DOHH2 (cell line): ENCODE results near the gene MED20.
A peak's percentile ranks its signal among the peaks of the same experiment; 100 is the strongest.

Source experiments
- H3F3A ChIP-seq: fragments of 200-600 bp; sonication (generic), shearing (Covaris generic); 2 replicates; pipeline ENCODE4 v1.6.0; 2016; ENCODE audit warnings: antibody characterized with exemption, mild to moderate bottlenecking; ENCODE audit not compliant: control insufficient read depth, insufficient read depth
- H3K27ac ChIP-seq: fragments of 200-600 bp; sonication (generic); 2 replicates; pipeline ENCODE4 v1.5.1; 2014; ENCODE audit warnings: low read depth, mild to moderate bottlenecking, low read length, moderate library complexity
- H3K27me3 ChIP-seq: fragments of 200-600 bp; sonication (generic); 2 replicates; pipeline ENCODE4 v1.6.1; 2014; ENCODE audit warnings: mild to moderate bottlenecking, low read length, mixed read lengths; ENCODE audit not compliant: control insufficient read depth
- H3K36me3 ChIP-seq: fragments of 200-600 bp; sonication (generic); 2 replicates; pipeline ENCODE4 v1.6.1; 2014; ENCODE audit warnings: mild to moderate bottlenecking, low read length, moderate library complexity, mixed read lengths; ENCODE audit not compliant: control insufficient read depth
- H3K4me1 ChIP-seq: fragments of 200-600 bp; sonication (generic); 2 replicates; pipeline ENCODE4 v1.6.1; 2014; ENCODE audit warnings: mild to moderate bottlenecking, low read length, mixed read lengths; ENCODE audit not compliant: control insufficient read depth
- H3K4me2 ChIP-seq: fragments of 200-600 bp; sonication (generic); 2 replicates; pipeline ENCODE4 v1.6.0; 2014; ENCODE audit warnings: mild to moderate bottlenecking, low read length, moderate library complexity
- H3K4me3 ChIP-seq: fragments of 200-600 bp; sonication (generic); 2 replicates; pipeline ENCODE4 v1.5.1; 2014; ENCODE audit warnings: mild to moderate bottlenecking, low read length, mixed read lengths
- H3K79me2 ChIP-seq: fragments of 200-600 bp; sonication (generic); 2 replicates; pipeline ENCODE4 v1.6.1; 2014; ENCODE audit warnings: mild to moderate bottlenecking, low read length, mixed read lengths; ENCODE audit not compliant: control insufficient read depth
- H3K9me2 ChIP-seq: fragments of 200-600 bp; sonication (generic); replicated peaks from 2 replicates; pipeline ENCODE4 v1.6.1; 2014; ENCODE audit warnings: mild to moderate bottlenecking, low read length, mixed read lengths; ENCODE audit not compliant: control insufficient read depth
- H3K9me3 ChIP-seq: fragments of 200-600 bp; sonication (generic); 2 replicates; pipeline ENCODE4 v1.6.1; 2014; ENCODE audit warnings: antibody characterized with exemption, low read length, mixed read lengths; ENCODE audit not compliant: control insufficient read depth, insufficient read depth
- H4K20me1 ChIP-seq: fragments of 200-600 bp; sonication (generic); 2 replicates; pipeline ENCODE4 v1.6.0; 2014; ENCODE audit warnings: low read depth, mild to moderate bottlenecking, antibody characterized with exemption, low read length, moderate library complexity; ENCODE audit not compliant: control insufficient read depth, insufficient read depth
- EZH2phosphoT487 ChIP-seq: fragments of 200-600 bp; sonication (generic); IDR thresholded peaks from 2 replicates; pipeline ENCODE4 v1.6.1; 2017; ENCODE audit warnings: borderline replicate concordance, mild to moderate bottlenecking, antibody characterized with exemption, low read length, moderate library complexity, mixed read lengths
- TF ChIP-seq, protein P1 (sequence below): fragments of 200-600 bp; sonication (generic); IDR thresholded peaks from one replicate; pipeline ENCODE4 v1.5.1; 2014; ENCODE audit warnings: antibody characterized with exemption, mild to moderate bottlenecking, low read depth, low read length; ENCODE audit not compliant: poor library complexity, severe bottlenecking

MED20 gene

DNA sequence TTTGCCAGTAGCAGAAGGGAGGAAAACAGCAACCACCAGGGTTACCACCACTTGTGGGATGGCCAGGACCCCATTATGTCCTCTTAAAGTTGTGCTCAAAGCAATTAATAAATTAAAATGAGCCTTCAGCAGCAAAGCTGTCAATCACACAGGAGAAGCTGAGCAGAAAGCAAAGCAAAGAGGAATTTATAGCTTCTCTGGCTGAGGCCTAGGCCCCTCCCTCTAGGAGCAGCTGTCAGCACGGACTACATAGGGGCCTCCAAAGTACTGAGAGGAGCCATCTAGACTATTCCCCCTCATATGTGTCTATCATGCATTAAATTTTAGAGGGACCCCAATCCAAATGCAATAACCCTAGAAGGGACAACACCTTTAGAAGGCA lies 14.2 kb upstream of the MED20 start:
- no peak for TF ChIP-seq EZH2phosphoT487
- TF ChIP-seq, protein P1, sequence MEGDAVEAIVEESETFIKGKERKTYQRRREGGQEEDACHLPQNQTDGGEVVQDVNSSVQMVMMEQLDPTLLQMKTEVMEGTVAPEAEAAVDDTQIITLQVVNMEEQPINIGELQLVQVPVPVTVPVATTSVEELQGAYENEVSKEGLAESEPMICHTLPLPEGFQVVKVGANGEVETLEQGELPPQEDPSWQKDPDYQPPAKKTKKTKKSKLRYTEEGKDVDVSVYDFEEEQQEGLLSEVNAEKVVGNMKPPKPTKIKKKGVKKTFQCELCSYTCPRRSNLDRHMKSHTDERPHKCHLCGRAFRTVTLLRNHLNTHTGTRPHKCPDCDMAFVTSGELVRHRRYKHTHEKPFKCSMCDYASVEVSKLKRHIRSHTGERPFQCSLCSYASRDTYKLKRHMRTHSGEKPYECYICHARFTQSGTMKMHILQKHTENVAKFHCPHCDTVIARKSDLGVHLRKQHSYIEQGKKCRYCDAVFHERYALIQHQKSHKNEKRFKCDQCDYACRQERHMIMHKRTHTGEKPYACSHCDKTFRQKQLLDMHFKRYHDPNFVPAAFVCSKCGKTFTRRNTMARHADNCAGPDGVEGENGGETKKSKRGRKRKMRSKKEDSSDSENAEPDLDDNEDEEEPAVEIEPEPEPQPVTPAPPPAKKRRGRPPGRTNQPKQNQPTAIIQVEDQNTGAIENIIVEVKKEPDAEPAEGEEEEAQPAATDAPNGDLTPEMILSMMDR = no peak
- no peaks in the 10 kb centered on the region for H3K27me3 ChIP-seq
- H3F3A ChIP-seq = peaks cover 50% of the 10 kb centered on the region
- peak overlapping the region; percentile 76 for H3K4me2 ChIP-seq
- H3K4me3 ChIP-seq = peak overlapping the region; percentile 95
- H4K20me1 ChIP-seq = peaks cover 3% of the 10 kb centered on the region; the same call in 1 of the 2 replicates
- peaks cover 91% of the 10 kb centered on the region for H3K4me1 ChIP-seq
- H3K36me3 ChIP-seq = peaks cover 100% of the 10 kb centered on the region
- H3K9me3 ChIP-seq = no peaks in the 10 kb centered on the region
- peaks cover 79% of the 10 kb centered on the region for H3K79me2 ChIP-seq
- H3K27ac ChIP-seq = peak overlapping the region; percentile 86
- H3K9me2 ChIP-seq = no peaks in the 10 kb centered on the region

DNA sequence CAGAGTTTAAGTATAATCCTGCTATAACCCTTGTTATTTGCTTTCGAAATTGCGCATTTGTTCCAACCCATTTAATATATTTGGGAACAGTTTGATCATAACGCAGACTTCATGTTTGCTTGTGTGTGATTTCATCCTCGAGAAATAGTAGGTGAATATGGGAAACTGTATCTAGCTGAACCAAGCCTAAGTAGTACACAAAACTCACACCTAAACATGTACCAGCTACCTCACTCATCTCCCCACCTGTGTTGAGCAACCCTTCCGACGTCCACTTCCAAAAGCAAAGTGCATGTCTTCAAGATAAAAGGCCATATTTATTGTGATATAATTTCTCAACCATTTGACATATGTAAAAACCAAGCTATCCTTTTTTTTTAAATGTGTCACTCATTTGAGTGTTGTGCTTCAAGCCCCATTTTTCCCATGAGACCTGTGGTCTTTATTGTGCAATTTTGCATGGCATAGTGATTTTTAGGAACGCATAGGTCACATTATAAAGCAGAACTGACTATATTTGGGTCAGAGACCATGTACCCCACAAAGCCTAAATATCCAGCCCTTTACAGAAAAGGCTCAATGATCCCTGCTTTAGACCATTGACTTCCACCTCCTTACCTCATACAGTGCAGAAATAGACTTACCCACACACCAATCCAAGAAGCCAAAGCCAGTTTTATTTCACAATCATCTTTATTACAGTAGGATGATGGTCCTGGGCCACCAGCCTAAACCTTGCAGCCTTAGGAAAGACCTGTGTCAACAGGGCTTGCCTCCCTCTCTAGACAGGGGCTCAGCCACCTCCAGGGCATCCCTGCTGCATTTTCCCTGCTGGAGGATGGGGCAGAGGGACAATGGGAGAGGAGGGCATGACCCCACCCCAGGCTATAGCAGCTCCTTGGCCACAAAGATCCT lies 13.6 kb upstream of the MED20 start:
- H3F3A ChIP-seq = peaks cover 50% of the 10 kb centered on the region
- peaks cover 100% of the 10 kb centered on the region for H3K36me3 ChIP-seq

DNA sequence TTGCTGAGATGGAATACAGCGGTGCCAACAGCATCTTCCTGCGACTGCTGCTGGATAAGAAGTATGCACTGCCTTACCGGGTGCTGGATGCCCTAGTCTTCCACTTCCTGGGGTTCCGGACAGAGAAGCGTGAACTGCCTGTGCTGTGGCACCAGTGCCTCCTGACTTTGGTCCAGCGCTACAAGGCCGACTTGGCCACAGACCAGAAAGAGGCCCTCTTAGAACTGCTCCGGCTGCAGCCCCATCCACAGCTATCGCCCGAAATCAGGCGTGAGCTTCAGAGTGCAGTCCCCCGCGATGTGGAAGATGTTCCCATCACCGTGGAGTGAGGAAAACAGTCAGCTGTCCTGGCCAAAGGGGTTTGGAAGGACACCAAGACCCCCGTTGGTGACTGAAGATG lies 11.4 kb upstream of the MED20 start:
- H3K27ac ChIP-seq = peak overlapping the region; percentile 86; the same call in 1 of the 2 replicates
- peaks cover 63% of the 10 kb centered on the region for H3K4me1 ChIP-seq
- no peak overlapping the region for H3K4me2 ChIP-seq
- H3K9me3 ChIP-seq = no peaks in the 10 kb centered on the region
- peaks cover 75% of the 10 kb centered on the region for H3K79me2 ChIP-seq
- H3K27me3 ChIP-seq = no peaks in the 10 kb centered on the region
- peaks cover 100% of the 10 kb centered on the region for H3K36me3 ChIP-seq
- H3K9me2 ChIP-seq = no peaks in the 10 kb centered on the region
- TF ChIP-seq EZH2phosphoT487 = no peak
- TF ChIP-seq, protein P1 = no peak
- peaks cover 50% of the 10 kb centered on the region for H3F3A ChIP-seq
- no peak overlapping the region for H3K4me3 ChIP-seq
- H4K20me1 ChIP-seq = peaks cover 3% of the 10 kb centered on the region; the same call in 1 of the 2 replicates

More for the DNA sequence above, 13.6 kb upstream of the MED20 start:
- no peak overlapping the region for H3K4me3 ChIP-seq
- H3K27ac ChIP-seq = peak overlapping the region; percentile 86
- no peaks in the 10 kb centered on the region for H3K9me2 ChIP-seq
- H3K79me2 ChIP-seq = peaks cover 76% of the 10 kb centered on the region
- H3K4me1 ChIP-seq = peaks cover 84% of the 10 kb centered on the region
- H3K9me3 ChIP-seq = no peaks in the 10 kb centered on the region
- H3K4me2 ChIP-seq = peak overlapping the region; percentile 76
- peaks cover 3% of the 10 kb centered on the region; the same call in 1 of the 2 replicates for H4K20me1 ChIP-seq
- no peaks in the 10 kb centered on the region for H3K27me3 ChIP-seq
- TF ChIP-seq, protein P1 = no peak
- TF ChIP-seq EZH2phosphoT487 = no peak
